Endodermal cell (in vitro differentiated cells): Measurements from ENCODE around the gene PRR5. TPM values are rescaled to one million over a fixed set of nuclear protein-coding genes. Genes with fewer than 3 reads are reported as not detected.

Experiments
- DNase-seq: peaks from one replicate; pipeline ENCODE4 v3.0.0-alpha.2; 2017
- H3K27ac ChIP-seq: 2 replicates; pipeline ENCODE4 v1.5.1; 2013; ENCODE audit warnings: mild to moderate bottlenecking, low read depth, low read length, moderate library complexity
- H3K27me3 ChIP-seq: 2 replicates; pipeline ENCODE4 v1.6.1; 2013; ENCODE audit warnings: mild to moderate bottlenecking, low read length, moderate library complexity; ENCODE audit not compliant: insufficient read depth, control insufficient read depth, poor library complexity, severe bottlenecking
- H3K36me3 ChIP-seq: 2 replicates; pipeline ENCODE4 v1.7.0; 2013; ENCODE audit warnings: mild to moderate bottlenecking, low read length, moderate library complexity; ENCODE audit not compliant: control insufficient read depth, insufficient read depth
- H3K4me1 ChIP-seq: one replicate; pipeline ENCODE4 v1.7.0; 2013; ENCODE audit warnings: low read length; ENCODE audit not compliant: control insufficient read depth, insufficient read depth
- H3K4me3 ChIP-seq: 2 replicates; pipeline ENCODE4 v1.5.1; 2013; ENCODE audit warnings: mild to moderate bottlenecking, low read length, moderate library complexity
- H3K9ac ChIP-seq: 2 replicates; pipeline ENCODE4 v1.6.1; 2013; ENCODE audit warnings: mild to moderate bottlenecking, low read length, moderate library complexity; ENCODE audit not compliant: poor library complexity, severe bottlenecking; ENCODE audit errors: extremely low read depth
- H3K9me3 ChIP-seq: 2 replicates; pipeline ENCODE4 v1.6.1; 2013; ENCODE audit warnings: mild to moderate bottlenecking, low read length, moderate library complexity; ENCODE audit not compliant: control insufficient read depth
- H3K27ac Mint-ChIP-seq: 2 replicates; pipeline ENCODE4 v1.8.0; 2020; ENCODE audit warnings: mixed read lengths
- H3K27me3 Mint-ChIP-seq: 2 replicates; pipeline ENCODE4 v1.8.0; 2021; ENCODE audit warnings: mild to moderate bottlenecking, mixed read lengths; ENCODE audit not compliant: insufficient read depth
- H3K36me3 Mint-ChIP-seq: 2 replicates; pipeline ENCODE4 v1.8.0; 2020; ENCODE audit warnings: low read depth, mixed read lengths
- H3K4me1 Mint-ChIP-seq: 2 replicates; pipeline ENCODE4 v1.8.0; 2020; ENCODE audit warnings: mixed read lengths
- H3K4me3 Mint-ChIP-seq: 2 replicates; pipeline ENCODE4 v1.8.0; 2020; ENCODE audit warnings: mild to moderate bottlenecking, moderate library complexity, mixed read lengths
- H3K9me3 Mint-ChIP-seq: 2 replicates; pipeline ENCODE4 v1.8.0; 2020; ENCODE audit warnings: mild to moderate bottlenecking, mixed read lengths
- CTCF ChIP-seq: fragments of 200-600 bp; sonication (generic); conservative IDR thresholded peaks from 2 replicates; pipeline ENCODE4 v1.5.0; 2021; ENCODE audit warnings: antibody characterized with exemption, mild to moderate bottlenecking
- WGBS, 2 experiments: methylation state at CpG; one replicate each; pipeline versions ENCODE4 v1.1.5 to v1.1.7; 2013; ENCODE audit warnings: missing lambda C conversion rate in 2 of 2, mixed read lengths in 1 of 2; ENCODE audit not compliant: insufficient coverage in 1 of 2, insufficient read length in 1 of 2; 5-methylcytosine and 5-hydroxymethylcytosine counted together
- total RNA-seq, 2 donors: library from RNA; stranded (reverse); fragmentation: NEBNext Ultra II Directional in 1 of 2; extraction: Animal tissue kit (Norgen Biotek cat#: 25700) in 1 of 2; gene quantifications; 2 replicates in 1 of 2; 3 replicates in 1 of 2; pipeline ENCODE4 v1.2.1, GENCODE V29; 2021

The PRR5 gene
- total RNA-seq, 2 donors from 2014 or later: 32.0 to 37.2 TPM

GRCh38 chr22:44786610-44787009 lies 84.6 kb downstream of the PRR5 start:
- H3K4me1 Mint-ChIP-seq: peaks cover 8% of the 10 kb centered on the region

More at GRCh38 chr22:44786610-44787009, 84.6 kb downstream of the PRR5 start:
- H3K27ac Mint-ChIP-seq: no peak overlapping the region
- no peak for TF ChIP-seq CTCF
- H3K4me3 ChIP-seq: no peak overlapping the region
- peaks cover 3% of the 10 kb centered on the region for H3K36me3 ChIP-seq
- H3K4me1 ChIP-seq: no peaks in the 10 kb centered on the region
- no peaks in the 10 kb centered on the region for H3K27me3 Mint-ChIP-seq
- whole genome bisulfite sequencing, 2 experiments: 92 to 97% methylated on average over 4 to 7 of the region's 7 CpGs
- H3K9me3 ChIP-seq: no peaks in the 10 kb centered on the region
- DNase-seq: no peak
- H3K27ac ChIP-seq: no peak overlapping the region
- H3K9me3 Mint-ChIP-seq: peaks cover 2% of the 10 kb centered on the region
- no peaks in the 10 kb centered on the region for H3K27me3 ChIP-seq
- H3K36me3 Mint-ChIP-seq: peaks cover 48% of the 10 kb centered on the region
- no peak overlapping the region for H3K4me3 Mint-ChIP-seq
- no peak overlapping the region for H3K9ac ChIP-seq

Other genes starting within 250 kb of the PRR5 start
- 10 to 100 TPM; 19.7 to 20.7 TPM for gene RTL6, start 204.0 kb upstream of the PRR5 start, total RNA-seq
- gene ARHGAP8, start 50.4 kb downstream of the PRR5 start, total RNA-seq: 10 to 100 TPM; 45.2 to 51.3 TPM